Upper lobe of left lung (tissue), 6 donors: ENCODE data around the gene DMWD. TPM values are rescaled to one million over a fixed set of nuclear protein-coding genes. Genes with fewer than 3 reads are reported as not detected.

Experiments
- ATAC-seq, 2 donors: fragments of 200-7000 bp; cut with Tn5 transposase; one replicate each; pipeline ENCODE4 v1.9.1; 2022; ENCODE audit warnings: mild to moderate bottlenecking in 2 of 2, moderate library complexity in 2 of 2; ENCODE audit not compliant: low FRiP score in 2 of 2
- DNase-seq, 2 donors: peaks; one replicate each; pipeline ENCODE4 v3.0.0-alpha.2; 2019 to 2020
- H3K27ac ChIP-seq, 4 donors: fragments of 200-600 bp; sonication (generic); one replicate each; pipeline ENCODE4 v1.5.1; 2016 to 2019
- H3K27me3 ChIP-seq, 4 donors: fragments of 200-600 bp; sonication (generic); one replicate each; pipeline ENCODE4 v1.5.1; 2017 to 2019
- H3K36me3 ChIP-seq, 4 donors: fragments of 200-600 bp; sonication (generic); one replicate each; pipeline ENCODE4 v1.5.1; 2016 to 2019
- H3K4me1 ChIP-seq, 4 donors: fragments of 200-600 bp; sonication (generic); one replicate each; pipeline ENCODE4 v1.5.1; 2018 to 2019
- H3K4me3 ChIP-seq, 4 donors: fragments of 200-600 bp; sonication (generic); one replicate each; pipeline ENCODE4 v1.5.1; 2017 to 2019; ENCODE audit warnings: mild to moderate bottlenecking in 2 of 4, moderate library complexity in 1 of 4
- H3K9me3 ChIP-seq, 4 donors: fragments of 200-600 bp; sonication (generic); one replicate each; pipeline ENCODE4 v1.5.1; 2018 to 2019
- CTCF ChIP-seq, 6 experiments: fragments of 450-650 bp in 4 of 6; fragments of 200-600 bp in 2 of 6; sonication (generic) in 2 of 6; IDR thresholded peaks; one replicate each; pipeline ENCODE4 v1.5.1; 2016 to 2019; ENCODE audit warnings: antibody characterized with exemption in 6 of 6
- EP300 ChIP-seq, 4 donors: sonication (generic); formaldehyde crosslinking; IDR thresholded peaks; one replicate each; pipeline ENCODE4 v1.5.1; 2017; ENCODE audit warnings: antibody characterized with exemption in 4 of 4, control low read depth in 2 of 4
- POLR2A ChIP-seq, 4 donors: fragments of 450-650 bp; IDR thresholded peaks; one replicate each; pipeline ENCODE4 v1.5.1; 2016 to 2017; ENCODE audit warnings: antibody characterized with exemption in 4 of 4, mild to moderate bottlenecking in 2 of 4
- POLR2AphosphoS5 ChIP-seq, 2 donors: sonication (generic); formaldehyde crosslinking; IDR thresholded peaks; one replicate each; pipeline ENCODE4 v1.5.1; 2017; ENCODE audit warnings: antibody characterized with exemption in 2 of 2
- WGBS, 2 donors: methylation state at CpG; one replicate each; pipeline ENCODE4 v1.1.5; 2017 to 2018; 5-methylcytosine and 5-hydroxymethylcytosine counted together
- total RNA-seq, 6 donors: library from RNA; depleted of rRNA in 4 of 6; stranded (reverse); fragments of >200 nt in 4 of 6; gene quantifications; one replicate each; pipeline versions ENCODE4 v1.1.0 to v1.2.1, GENCODE V29; 2016 to 2021
- donor health status: DM: no; HTN: no; CAD: no; lungs with moderate emphysema.
- donor health status: DM: no; HTN: yes; CAD: no; lungs with severe emphysema.

The DMWD gene
- total RNA-seq, 6 donors from 2014 or later: 29.4 to 109 (median 57.4) TPM

- Histone ChIP-seq H3K27ac (no peak within 1 kb of the TSS), H3K27me3 (no peaks in the 10 kb centered on the region), H3K4me3 (no peak within 1 kb of the TSS), H3K36me3 (no peaks in the 10 kb centered on the region), H3K9me3 (no peaks in the 10 kb centered on the region), H3K4me1 (peaks cover 13 to 21% (median 15%) of the 10 kb centered on the region in 4 donors)
- ATAC-seq (no peak), DNase-seq (peak in 1 of 2 donors; percentile 85)
- no peak for TF ChIP-seq EP300 (IDR thresholded peaks at IDR 0.05)
- no peak for TF ChIP-seq CTCF (IDR thresholded peaks at IDR 0.05)
- no peak for TF ChIP-seq POLR2AphosphoS5 (IDR thresholded peaks at IDR 0.05)
- TF ChIP-seq POLR2A (IDR thresholded peaks at IDR 0.05): no peak
- 93% methylated on average over 55 to 59 of the region's 59 CpGs for WGBS, 2 donors
These were observed 59.4 kb downstream of the DMWD start, which contains the start of gene MEIOSIN for GRCh38 chr19:45733160-45733810. MEIOSIN (plus strand) TSS chr19:45733439; CDS start chr19:45735377, 1,938 bp downstream.

Other genes with a start within 250 kb of the DMWD start
- 10 to 100 TPM in 5 of 6 donors, 1 to 10 TPM in 1; 9.9 to 14.3 (median 12.7) TPM for gene OPA3, start 208.0 kb downstream of the DMWD start, total RNA-seq
- 10 to 100 TPM in 2 of 6 donors, 1 to 10 TPM in 4; 1.0 to 22.1 (median 6.8) TPM for gene GPR4, start 190.6 kb downstream of the DMWD start, total RNA-seq
- 10 to 100 TPM; 34.1 to 70.2 (median 48.2) TPM for gene EML2, start 153.4 kb downstream of the DMWD start, total RNA-seq
- gene GIPR, start 124.6 kb downstream of the DMWD start, total RNA-seq: 10 to 100 TPM in 1 of 6 donors, 1 to 10 TPM in 5; 2.9 to 17.8 (median 6.0) TPM
- gene SNRPD2, start 100.9 kb downstream of the DMWD start, total RNA-seq: 100 to 1,000 TPM in 5 of 6 donors, 10 to 100 TPM in 1; 58.7 to 261 (median 161) TPM
- gene QPCTL, start 100.2 kb downstream of the DMWD start, total RNA-seq: 10 to 100 TPM in 3 of 6 donors, 1 to 10 TPM in 3; 7.1 to 18.3 (median 10.1) TPM
- gene FBXO46, start 61.9 kb downstream of the DMWD start, total RNA-seq: 10 to 100 TPM; 12.0 to 21.1 (median 20.6) TPM
- not detected for gene MEIOSIN, start 59.4 kb downstream of the DMWD start, total RNA-seq
- gene SIX5, start 23.6 kb downstream of the DMWD start, total RNA-seq: 10 to 100 TPM in 4 of 6 donors, 1 to 10 TPM in 2; 6.2 to 36.7 (median 17.8) TPM
- gene DMPK, start 10.4 kb downstream of the DMWD start, total RNA-seq: 100 to 1,000 TPM in 1 of 6 donors, 10 to 100 TPM in 5; 24.2 to 192 (median 43.8) TPM
- 1 to 10 TPM in 1 of 6 donors, under 1 TPM in 3, not detected in 2; 0.15 to 5.2 (median 0.32) TPM for gene RSPH6A, start 22.5 kb upstream of the DMWD start, total RNA-seq
- 100 to 1,000 TPM in 2 of 6 donors, 10 to 100 TPM in 4; 35.0 to 345 (median 76.0) TPM for gene SYMPK, start 70.3 kb upstream of the DMWD start, total RNA-seq
- 1 to 10 TPM in 1 of 6 donors, under 1 TPM in 2, not detected in 3; 0.46 to 1.2 (median 0.46) TPM for gene FOXA3, start 71.5 kb upstream of the DMWD start, total RNA-seq
- gene IRF2BP1, start 93.3 kb upstream of the DMWD start, total RNA-seq: 10 to 100 TPM; 23.2 to 36.5 (median 30.5) TPM
- gene MYPOP, start 109.8 kb upstream of the DMWD start, total RNA-seq: 10 to 100 TPM in 2 of 6 donors, 1 to 10 TPM in 4; 2.3 to 13.6 (median 9.2) TPM
- gene NANOS2, start 121.9 kb upstream of the DMWD start, total RNA-seq: not detected
- 10 to 100 TPM in 4 of 6 donors, 1 to 10 TPM in 2; 4.7 to 19.0 (median 13.9) TPM for gene NOVA2, start 181.0 kb upstream of the DMWD start, total RNA-seq
- gene CCDC61, start 202.6 kb upstream of the DMWD start, total RNA-seq: 10 to 100 TPM in 5 of 6 donors, 1 to 10 TPM in 1; 5.9 to 28.3 (median 20.3) TPM
- gene PGLYRP1, start 230.2 kb upstream of the DMWD start, total RNA-seq: 1 to 10 TPM in 4 of 6 donors, not detected in 2; 2.1 to 4.3 (median 3.3) TPM
- not detected for gene IGFL4, start 248.2 kb upstream of the DMWD start, total RNA-seq